ENCODE data around the gene SLC49A3. TPM values are rescaled to one million over a fixed set of nuclear protein-coding genes. Genes with fewer than 3 reads are reported as not detected.

The SLC49A3 gene
- total and polyA plus RNA-seq, 2 experiments from 2014 or later, result 1.3 to 3.7 TPM

- Mint-ChIP-seq H3K27ac (no peak overlapping the region), H3K4me3 (no peak overlapping the region), H3K4me1 (no peaks in the 10 kb centered on the region; the same call in 2 of the 3 replicates), H3K27me3 (ENCODE audit: insufficient read depth, low read depth, poor library complexity) (peaks cover 8% of the 10 kb centered on the region), H3K36me3 (ENCODE audit: low read depth) (peaks cover 10% of the 10 kb centered on the region; the same call in 1 of the 3 replicates), H3K9me3 (peaks cover 27% of the 10 kb centered on the region)
- Histone ChIP-seq H4K20me1 (replicated peaks; ENCODE audit: insufficient read depth) (no peaks in the 10 kb centered on the region), H3K4me2 (no peak overlapping the region), H3K27me3 (ENCODE audit: insufficient read depth) (no peaks in the 10 kb centered on the region), H3K4me1 (ENCODE audit: insufficient read depth) (no peaks in the 10 kb centered on the region), H3K36me3 (ENCODE audit: insufficient read depth) (no peaks in the 10 kb centered on the region), H3K4me3 (no peak overlapping the region), H3K27ac (ENCODE audit: low read depth) (no peak overlapping the region), H2AFZ (no peak overlapping the region; the same call in 1 of the 2 replicates), H3K79me2 (replicated peaks; ENCODE audit: insufficient read depth) (no peaks in the 10 kb centered on the region), H3F3A (replicated peaks; ENCODE audit: low read depth) (no peaks in the 10 kb centered on the region), H3K9me2 (ENCODE audit: insufficient read depth) (0 out of 2 replicates have a peak, but pooled peaks cover 5% of the 10 kb centered on the region)
- ATAC-seq (no peak), DNase-seq (ENCODE audit: low spot score) (no peak)
- no peak for TF ChIP-seq NANOG (IDR thresholded peaks at IDR 0.05; ENCODE audit: borderline replicate concordance)
- no peak for TF ChIP-seq CTCF (conservative IDR thresholded peaks at IDR 0.05; ENCODE audit: low read depth in 2 of 2)
- no peak for TF ChIP-seq EZH2 (IDR thresholded peaks at IDR 0.05; ENCODE audit: low read depth, unreplicated experiment)
- TF ChIP-seq REST (IDR thresholded peaks at IDR 0.05; ENCODE audit: unreplicated experiment), result no peak
- TF ChIP-seq CREB1 (CRISPR knock-in tag; IDR thresholded peaks at IDR 0.05; ENCODE audit: low read depth), result no peak
- no peak for TF ChIP-seq JUNB (IDR thresholded peaks at IDR 0.05; ENCODE audit: unreplicated experiment)
- TF ChIP-seq POLR2AphosphoS5 (IDR thresholded peaks at IDR 0.05; ENCODE audit: low read depth), result no peak
- TF ChIP-seq ZNF462 (CRISPR knock-in tag; IDR thresholded peaks at IDR 0.05), result no peak
- no peak for TF ChIP-seq ZNF331 (CRISPR knock-in tag; IDR thresholded peaks at IDR 0.05; ENCODE audit: low read depth)
- no peak for TF ChIP-seq ZNF114 (CRISPR knock-in tag; IDR thresholded peaks at IDR 0.05)
- TF ChIP-seq EZH2phosphoT487 (IDR thresholded peaks at IDR 0.05; ENCODE audit: unreplicated experiment), result no peak
- TF ChIP-seq ETS1 (IDR thresholded peaks at IDR 0.05), result no peak
- no peak for TF ChIP-seq STAT1 (IDR thresholded peaks at IDR 0.05; ENCODE audit: unreplicated experiment)
These were observed 52.3 kb downstream of the SLC49A3 start for GRCh38 chr4:636628-637159.
